Chondrocyte (in vitro differentiated cells): ENCODE results near the gene RFNG. TPM values are rescaled to one million over a fixed set of nuclear protein-coding genes. Genes with fewer than 3 reads are reported as not detected.

Source experiments
- DNase-seq: peaks from one replicate; pipeline ENCODE4 v3.0.0; 2021; ENCODE audit warnings: mixed read lengths, low spot score
- H3K27ac Mint-ChIP-seq: one replicate; pipeline ENCODE4 v1.8.0; 2021; ENCODE audit warnings: mild to moderate bottlenecking, moderate library complexity, mixed read lengths; ENCODE audit not compliant: unreplicated experiment
- H3K27me3 Mint-ChIP-seq: 2 replicates; pipeline ENCODE4 v1.8.0; 2021; ENCODE audit warnings: low read depth, mixed read lengths
- H3K36me3 Mint-ChIP-seq: 2 replicates; pipeline ENCODE4 v1.8.0; 2021; ENCODE audit warnings: low read depth, mixed read lengths
- H3K4me1 Mint-ChIP-seq: 2 replicates; pipeline ENCODE4 v1.8.0; 2021; ENCODE audit warnings: low read depth, mild to moderate bottlenecking, mixed read lengths
- H3K4me3 Mint-ChIP-seq: one replicate; pipeline ENCODE4 v1.8.0; 2021; ENCODE audit warnings: mild to moderate bottlenecking, moderate library complexity, mixed read lengths; ENCODE audit not compliant: unreplicated experiment
- H3K9me3 Mint-ChIP-seq: 2 replicates; pipeline ENCODE4 v1.8.0; 2021; ENCODE audit warnings: low read depth, mixed read lengths
- total RNA-seq: library from RNA; stranded (reverse); gene quantifications from 3 replicates; pipeline ENCODE4 v1.2.1, GENCODE V29; 2021
- TF ChIP-seq, protein P1 (sequence below): fragments of 200-600 bp; sonication (generic); IDR thresholded peaks from 2 replicates; pipeline ENCODE4 v1.5.0; 2021; ENCODE audit warnings: antibody characterized with exemption, mild to moderate bottlenecking, moderate library complexity

RFNG gene
- total RNA-seq, 1 donor from 2014 or later = 47.4 TPM

GRCh38 chr17:82019690-82020571 lies 31.7 kb downstream of the RFNG start:
- no peak for DNase-seq
- Mint-ChIP-seq H3K9me3 (no peaks in the 10 kb centered on the region), H3K27ac (no peak overlapping the region), H3K4me1 (peaks cover 18% of the 10 kb centered on the region), H3K4me3 (no peak overlapping the region), H3K36me3 (no peaks in the 10 kb centered on the region), H3K27me3 (no peaks in the 10 kb centered on the region)
- TF ChIP-seq, protein P1, sequence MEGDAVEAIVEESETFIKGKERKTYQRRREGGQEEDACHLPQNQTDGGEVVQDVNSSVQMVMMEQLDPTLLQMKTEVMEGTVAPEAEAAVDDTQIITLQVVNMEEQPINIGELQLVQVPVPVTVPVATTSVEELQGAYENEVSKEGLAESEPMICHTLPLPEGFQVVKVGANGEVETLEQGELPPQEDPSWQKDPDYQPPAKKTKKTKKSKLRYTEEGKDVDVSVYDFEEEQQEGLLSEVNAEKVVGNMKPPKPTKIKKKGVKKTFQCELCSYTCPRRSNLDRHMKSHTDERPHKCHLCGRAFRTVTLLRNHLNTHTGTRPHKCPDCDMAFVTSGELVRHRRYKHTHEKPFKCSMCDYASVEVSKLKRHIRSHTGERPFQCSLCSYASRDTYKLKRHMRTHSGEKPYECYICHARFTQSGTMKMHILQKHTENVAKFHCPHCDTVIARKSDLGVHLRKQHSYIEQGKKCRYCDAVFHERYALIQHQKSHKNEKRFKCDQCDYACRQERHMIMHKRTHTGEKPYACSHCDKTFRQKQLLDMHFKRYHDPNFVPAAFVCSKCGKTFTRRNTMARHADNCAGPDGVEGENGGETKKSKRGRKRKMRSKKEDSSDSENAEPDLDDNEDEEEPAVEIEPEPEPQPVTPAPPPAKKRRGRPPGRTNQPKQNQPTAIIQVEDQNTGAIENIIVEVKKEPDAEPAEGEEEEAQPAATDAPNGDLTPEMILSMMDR = peak; percentile 79

- no peaks in the 10 kb centered on the region for H3K27me3 Mint-ChIP-seq
- H3K36me3 Mint-ChIP-seq = no peaks in the 10 kb centered on the region
- H3K4me1 Mint-ChIP-seq = peaks cover 16% of the 10 kb centered on the region
- no peak for DNase-seq
- no peak overlapping the region for H3K27ac Mint-ChIP-seq
- no peak overlapping the region for H3K4me3 Mint-ChIP-seq
- TF ChIP-seq, protein P1 = no peak
- H3K9me3 Mint-ChIP-seq = no peaks in the 10 kb centered on the region
These were observed 32.5 kb downstream of the RFNG start for GRCh38 chr17:82018989-82019689.

DNA sequence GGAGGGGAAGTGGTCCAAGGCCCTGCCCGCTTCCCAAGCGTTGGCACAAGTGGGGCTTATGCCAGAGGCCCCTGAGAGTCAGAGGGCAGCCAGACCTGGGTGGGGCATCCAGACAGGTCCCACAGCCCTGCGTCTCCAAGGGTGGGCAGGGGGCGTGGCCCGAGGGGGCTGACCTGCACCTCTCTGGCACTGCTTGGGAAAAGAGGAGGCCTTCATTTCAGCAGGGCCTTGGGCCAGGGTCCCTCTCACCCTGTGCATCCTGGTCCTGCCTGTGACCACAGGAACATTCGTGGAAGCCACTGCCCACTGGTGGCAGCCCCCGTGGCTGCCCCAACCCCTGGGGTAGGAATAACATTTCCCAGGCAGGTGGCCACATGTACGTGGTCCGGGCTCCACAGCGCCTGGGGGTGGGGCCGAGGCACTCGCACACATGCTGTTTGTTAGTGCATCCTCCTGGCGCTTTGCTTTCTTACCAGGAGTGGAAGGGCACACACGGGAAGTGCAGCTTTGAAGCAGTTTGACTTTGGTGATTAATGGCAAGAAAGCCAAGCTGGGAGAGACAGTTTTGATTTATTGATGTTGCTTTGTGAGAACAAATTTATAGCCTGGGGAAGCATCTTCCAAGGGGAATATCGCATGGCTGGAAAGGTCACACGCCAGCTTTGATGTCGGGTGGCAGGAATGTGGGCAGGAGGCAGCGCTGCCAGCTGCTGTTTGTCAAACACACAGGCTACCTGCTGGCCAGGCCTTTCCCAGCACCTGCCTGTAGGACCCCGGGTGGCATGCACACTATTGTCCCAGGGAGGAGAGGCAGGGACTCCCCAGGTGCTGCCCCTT lies 33.2 kb downstream of the RFNG start:
- no peak overlapping the region for H3K27ac Mint-ChIP-seq
- no peaks in the 10 kb centered on the region for H3K27me3 Mint-ChIP-seq
- no peak for DNase-seq
- H3K4me1 Mint-ChIP-seq = peaks cover 10% of the 10 kb centered on the region
- H3K9me3 Mint-ChIP-seq = no peaks in the 10 kb centered on the region
- no peaks in the 10 kb centered on the region for H3K36me3 Mint-ChIP-seq
- TF ChIP-seq, protein P1 = no peak
- no peak overlapping the region for H3K4me3 Mint-ChIP-seq

- H3K9me3 Mint-ChIP-seq = no peaks in the 10 kb centered on the region
- no peak for DNase-seq
- H3K4me3 Mint-ChIP-seq = no peak overlapping the region
- peaks cover 10% of the 10 kb centered on the region for H3K4me1 Mint-ChIP-seq
- H3K36me3 Mint-ChIP-seq = no peaks in the 10 kb centered on the region
- TF ChIP-seq, protein P1 = no peak
- no peak overlapping the region for H3K27ac Mint-ChIP-seq
- no peaks in the 10 kb centered on the region for H3K27me3 Mint-ChIP-seq
These were observed 33.9 kb downstream of the RFNG start for GRCh38 chr17:82017612-82018151.
